Lung (tissue), 12 donors: ENCODE measurements around the gene MYH4. TPM values are rescaled to one million over a fixed set of nuclear protein-coding genes. Genes with fewer than 3 reads are reported as not detected.

Experiments
- ATAC-seq: fragments of 200-7000 bp; cut with Tn5 transposase; one replicate; pipeline ENCODE4 v1.9.1; 2020; ENCODE audit warnings: moderate number of reproducible peaks; ENCODE audit not compliant: insufficient read depth, low FRiP score
- DNase-seq, 3 donors: peaks; one replicate each; pipeline ENCODE4 v3.0.0-alpha.2; 2013 to 2017
- H3K27ac ChIP-seq, 2 donors: one replicate each; pipeline ENCODE4 v1.5.1; 2013; ENCODE audit warnings: mild to moderate bottlenecking in 2 of 2, moderate library complexity in 2 of 2, control low read depth in 1 of 2, inconsistent platforms in 1 of 2, low read depth in 1 of 2, low read length in 1 of 2
- H3K27me3 ChIP-seq, 3 donors: one replicate each; pipeline ENCODE4 v1.5.1; 2013; ENCODE audit warnings: low read length in 2 of 3; ENCODE audit not compliant: control insufficient read depth in 3 of 3, insufficient read depth in 3 of 3
- H3K36me3 ChIP-seq, 4 donors: one replicate each; pipeline ENCODE4 v1.5.1; 2013; ENCODE audit warnings: low read length in 4 of 4, mild to moderate bottlenecking in 1 of 4, moderate library complexity in 1 of 4; ENCODE audit not compliant: control insufficient read depth in 4 of 4, insufficient read depth in 4 of 4
- H3K4me1 ChIP-seq, 5 donors: one replicate each; pipeline ENCODE4 v1.5.1; 2013; ENCODE audit warnings: low read length in 5 of 5, mild to moderate bottlenecking in 2 of 5, moderate library complexity in 1 of 5; ENCODE audit not compliant: control insufficient read depth in 5 of 5, insufficient read depth in 5 of 5
- H3K4me3 ChIP-seq: one replicate; pipeline ENCODE4 v1.5.1; 2013; ENCODE audit warnings: mild to moderate bottlenecking, control low read depth, moderate library complexity
- H3K9ac ChIP-seq, 2 donors: one replicate each; pipeline ENCODE4 v1.5.1; 2013; ENCODE audit warnings: low read length in 2 of 2, control low read depth in 1 of 2; ENCODE audit not compliant: insufficient read depth in 1 of 2
- H3K9me3 ChIP-seq, 4 donors: one replicate each; pipeline ENCODE4 v1.5.1; 2013; ENCODE audit warnings: low read length in 3 of 4, mild to moderate bottlenecking in 1 of 4, moderate library complexity in 1 of 4; ENCODE audit not compliant: control insufficient read depth in 4 of 4, insufficient read depth in 3 of 4
- WGBS, 2 donors: extraction: QIAGEN DNeasy Blood & Tissue Kit; methylation state at CpG; one replicate each; pipeline ENCODE4 v1.1.7; 2013; 5-methylcytosine and 5-hydroxymethylcytosine counted together
- polyA plus RNA-seq, 2 donors: library from polyadenylated mRNA; stranded (reverse); fragments of 200-250 nt; gene quantifications; one replicate each; pipeline ENCODE4 v1.2.1, GENCODE V29; 2013
- total RNA-seq, 2 donors: library from RNA; depleted of rRNA in 1 of 2; stranded (reverse); fragments of >200 nt in 1 of 2; gene quantifications; one replicate each; pipeline ENCODE4 v1.2.1, GENCODE V29; 2014 to 2021
- TF ChIP-seq, protein P1 (sequence below): IDR thresholded peaks from 2 replicates; pipeline ENCODE4 v1.5.1; 2012; ENCODE audit warnings: mild to moderate bottlenecking; ENCODE audit errors: control extremely low read depth, extremely low read depth
- donor health status: control.
- donor health status: control.
- donor health status: Bipolar disorder and iron deficiency.
- donor health status: healthy.
- donor health status: DM: yes; HTN: yes; CAD: no.

MYH4 gene
- total and polyA plus RNA-seq, 4 donors = not detected

DNA sequence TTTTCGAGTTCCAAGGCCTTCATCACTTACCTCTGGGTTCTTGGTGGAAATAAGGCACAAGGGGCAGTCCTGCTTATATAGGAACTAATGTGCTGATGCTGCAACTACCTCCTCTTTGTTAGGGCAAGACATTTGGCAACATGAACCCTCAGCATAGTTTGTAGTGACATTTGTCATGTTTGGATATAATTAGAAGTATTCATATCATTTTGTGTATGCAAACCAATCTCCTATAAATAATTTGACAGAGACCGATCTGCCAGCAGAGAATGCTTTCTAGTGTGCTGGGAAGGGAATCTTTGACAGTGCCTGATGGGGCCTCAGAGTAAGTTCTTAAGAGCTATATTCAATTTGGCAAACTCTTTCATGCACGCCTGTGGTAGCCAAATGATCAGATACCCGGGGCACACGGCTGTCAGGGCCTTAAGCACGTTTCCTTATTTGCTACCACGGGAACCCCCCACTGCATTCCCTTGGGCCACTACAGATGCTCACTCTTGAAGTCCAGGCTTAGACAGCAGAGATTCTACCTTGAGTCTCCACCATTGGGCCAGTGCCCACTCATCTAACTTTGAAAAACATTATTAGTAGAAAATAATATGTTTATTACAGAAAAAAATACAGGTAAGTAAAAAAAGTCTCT is 47.3 kb downstream of the MYH4 start, which contains the start of gene MYH8:
Gene MYH8 (minus strand): TSS at position 51 of the 643 bp plus-strand sequence. CDS start 1,723 bp downstream, outside the sequence.
- Histone ChIP-seq H3K9ac (no peak within 1 kb of the TSS), H3K4me3 (no peak within 1 kb of the TSS), H3K4me1 (peaks cover 0 to 8% (median 0%) of the 10 kb centered on the region in 5 donors), H3K9me3 (no peaks in the 10 kb centered on the region), H3K27ac (no peak within 1 kb of the TSS), H3K36me3 (no peaks in the 10 kb centered on the region), H3K27me3 (no peaks in the 10 kb centered on the region)
- TF ChIP-seq, protein P1, sequence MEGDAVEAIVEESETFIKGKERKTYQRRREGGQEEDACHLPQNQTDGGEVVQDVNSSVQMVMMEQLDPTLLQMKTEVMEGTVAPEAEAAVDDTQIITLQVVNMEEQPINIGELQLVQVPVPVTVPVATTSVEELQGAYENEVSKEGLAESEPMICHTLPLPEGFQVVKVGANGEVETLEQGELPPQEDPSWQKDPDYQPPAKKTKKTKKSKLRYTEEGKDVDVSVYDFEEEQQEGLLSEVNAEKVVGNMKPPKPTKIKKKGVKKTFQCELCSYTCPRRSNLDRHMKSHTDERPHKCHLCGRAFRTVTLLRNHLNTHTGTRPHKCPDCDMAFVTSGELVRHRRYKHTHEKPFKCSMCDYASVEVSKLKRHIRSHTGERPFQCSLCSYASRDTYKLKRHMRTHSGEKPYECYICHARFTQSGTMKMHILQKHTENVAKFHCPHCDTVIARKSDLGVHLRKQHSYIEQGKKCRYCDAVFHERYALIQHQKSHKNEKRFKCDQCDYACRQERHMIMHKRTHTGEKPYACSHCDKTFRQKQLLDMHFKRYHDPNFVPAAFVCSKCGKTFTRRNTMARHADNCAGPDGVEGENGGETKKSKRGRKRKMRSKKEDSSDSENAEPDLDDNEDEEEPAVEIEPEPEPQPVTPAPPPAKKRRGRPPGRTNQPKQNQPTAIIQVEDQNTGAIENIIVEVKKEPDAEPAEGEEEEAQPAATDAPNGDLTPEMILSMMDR = no peak
- no peak for ATAC-seq
- WGBS, 2 donors = 82 to 87% methylated on average over 7 of the region's 7 CpGs
- no peak for DNase-seq

DNA sequence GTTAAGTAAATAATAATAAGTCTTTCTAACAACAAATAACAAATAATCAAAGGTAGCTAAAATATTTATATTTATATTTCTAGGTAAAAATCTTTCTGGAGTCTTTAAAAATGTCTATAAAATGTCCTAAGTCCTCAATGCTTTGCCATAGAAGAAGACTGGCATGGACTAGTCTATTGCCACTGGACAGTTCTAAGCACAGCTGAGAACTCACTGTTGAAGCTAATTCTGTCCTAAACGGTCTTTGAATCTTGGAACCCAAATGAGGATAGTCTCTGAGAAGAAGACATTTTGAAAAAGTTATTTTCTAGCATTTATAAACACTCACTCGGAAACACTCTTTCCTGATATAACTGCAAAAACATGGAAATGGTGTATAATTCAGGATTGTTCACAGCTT is 48.1 kb downstream of the MYH4 start:
- Histone ChIP-seq H3K36me3 (no peaks in the 10 kb centered on the region), H3K27ac (no peak overlapping the region), H3K27me3 (no peaks in the 10 kb centered on the region), H3K9me3 (no peaks in the 10 kb centered on the region), H3K4me3 (no peak overlapping the region), H3K4me1 (peaks cover 0 to 8% (median 0%) of the 10 kb centered on the region in 5 donors), H3K9ac (no peak overlapping the region)
- TF ChIP-seq, protein P1 = no peak
- DNase-seq (no peak), ATAC-seq (no peak)
- 72 to 79% methylated on average over 2 of the region's 2 CpGs for WGBS, 2 donors

DNA sequence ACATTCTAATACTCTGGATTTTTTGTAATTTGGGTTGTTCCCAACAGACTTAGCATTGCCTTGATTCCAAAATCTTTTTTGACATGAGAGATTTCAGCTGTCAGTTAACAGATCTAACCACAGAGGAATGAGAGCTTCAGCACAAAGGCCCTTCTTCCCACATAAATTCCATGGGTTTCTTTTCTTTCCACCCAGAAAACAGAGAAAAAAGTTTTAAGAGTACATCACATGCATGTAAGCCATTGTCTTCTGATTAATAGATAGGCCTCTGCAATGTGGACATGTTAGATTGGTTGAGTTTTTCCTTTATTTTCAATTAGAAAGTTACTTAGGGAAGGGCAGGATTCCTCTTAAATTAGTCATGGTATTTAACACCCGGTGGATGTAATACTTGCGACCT is 48.5 kb downstream of the MYH4 start:
- Histone ChIP-seq H3K36me3 (no peaks in the 10 kb centered on the region), H3K4me3 (no peak overlapping the region), H3K27ac (no peak overlapping the region), H3K4me1 (peaks cover 0 to 8% (median 0%) of the 10 kb centered on the region in 5 donors), H3K9me3 (no peaks in the 10 kb centered on the region), H3K27me3 (no peaks in the 10 kb centered on the region), H3K9ac (no peak overlapping the region)
- DNase-seq (no peak), ATAC-seq (no peak)
- WGBS, 2 donors = 82 to 95% methylated on average over 2 of the region's 2 CpGs
- TF ChIP-seq, protein P1 = no peak
